ENCODE measurements around the gene SF3B2.

SF3B2 gene

DNA sequence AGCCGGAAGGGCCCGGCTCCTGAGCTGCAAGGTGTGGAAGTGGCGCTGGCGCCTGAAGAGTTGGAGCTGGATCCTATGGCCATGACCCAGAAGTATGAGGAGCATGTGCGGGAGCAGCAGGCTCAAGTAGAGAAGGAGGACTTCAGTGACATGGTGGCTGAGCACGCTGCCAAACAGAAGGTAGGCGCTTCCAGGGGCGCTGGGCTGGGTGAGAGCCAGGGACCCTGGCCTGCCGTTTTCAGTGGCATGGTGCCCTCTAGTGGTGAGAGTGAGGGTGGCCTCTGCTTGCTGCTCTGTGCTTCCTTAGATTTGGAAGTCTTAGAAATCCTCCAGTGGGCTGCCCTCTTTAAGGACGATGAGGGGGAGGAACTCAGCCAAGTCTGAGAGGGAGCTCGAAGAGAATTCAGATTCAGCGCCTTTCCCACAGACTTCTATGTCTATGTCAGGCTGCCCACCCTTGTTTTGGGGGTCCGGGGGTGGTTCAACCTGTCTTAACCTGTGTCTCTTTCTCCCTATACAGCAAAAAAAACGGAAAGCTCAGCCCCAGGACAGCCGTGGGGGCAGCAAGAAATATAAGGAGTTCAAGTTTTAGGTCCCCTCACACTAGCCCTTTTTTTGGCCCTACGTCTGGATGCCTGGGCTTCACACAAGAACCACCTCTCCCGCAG is 16.1 kb downstream of the SF3B2 start:
- no peak for DNase-seq (ENCODE audit: low read depth, low spot score)
- TF ChIP-seq CTCF (IDR thresholded peaks at IDR 0.05; ENCODE audit: insufficient read depth, low read length, missing control alignments) = peak; percentile 85
- H3K4me3 ChIP-seq (ENCODE audit: low read depth, low read length) = no peak overlapping the region
- ChIA-PET POLR2A (interaction anchor here (0.6 to 1.3 kb wide), 3 partner anchors 16 to 128 kb away, joined by 3 to 4 read pairs (median 3); partner anchors contain the start of genes CST6 and SF3B2), CTCF (interaction anchor here (0.6 to 8.2 kb wide), 50 partner anchors 12 to 302 kb away, joined by 3 to 345 read pairs (median 4); partner anchors contain the start of genes BANF1, CST6, FIBP and GAL3ST3)

DNA sequence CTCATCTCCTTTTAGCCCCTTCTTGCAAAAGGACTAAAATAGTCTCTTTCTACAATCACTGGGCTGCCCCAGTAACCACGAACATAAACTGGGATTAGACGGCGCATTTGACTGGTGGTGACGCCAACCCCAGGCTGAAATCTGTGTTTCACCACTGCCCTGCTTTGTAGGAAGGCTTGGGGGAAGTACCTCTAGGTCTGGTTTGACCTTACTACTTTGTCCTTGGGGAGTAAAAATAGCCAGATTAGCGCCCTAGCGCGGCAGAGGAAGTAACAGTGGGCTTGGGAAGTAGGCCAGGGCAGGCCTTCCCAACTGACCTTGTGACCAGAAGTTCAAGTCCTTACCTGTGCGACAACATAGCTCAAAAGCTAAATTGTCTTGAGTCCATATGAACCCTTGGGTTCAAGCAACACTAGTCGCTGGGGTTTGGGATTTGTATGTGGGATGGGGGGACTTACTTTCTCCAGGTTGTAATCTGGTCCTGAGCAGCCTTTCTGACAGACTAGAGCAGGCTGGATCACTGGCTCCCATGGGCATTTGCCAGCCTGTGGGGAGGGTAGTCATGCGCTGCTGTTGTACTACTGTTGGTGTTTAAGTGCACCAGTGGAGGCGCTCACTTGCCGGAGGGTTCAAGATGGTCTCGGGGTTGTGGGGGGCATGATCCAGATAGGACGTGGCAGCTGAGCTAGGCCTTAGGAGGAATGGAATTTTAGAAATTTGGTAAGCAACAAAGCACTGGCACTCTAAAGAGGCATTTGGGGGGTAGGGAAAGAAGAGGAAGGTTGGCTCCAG is 17.0 kb downstream of the SF3B2 start:
- ChIA-PET CTCF (interaction anchor here (0.6 to 8.2 kb wide), 39 partner anchors 12 to 303 kb away, joined by 3 to 345 read pairs (median 5); partner anchors contain the start of genes BANF1, CST6, FIBP and GAL3ST3), POLR2A (interaction anchor here (0.6 to 1.6 kb wide), 2 partner anchors 58 to 191 kb away, joined by 3 read pairs; partner anchors contain the start of gene CST6)
- TF ChIP-seq CTCF (IDR thresholded peaks at IDR 0.05; ENCODE audit: insufficient read depth, low read length, missing control alignments) = peak; percentile 23
- DNase-seq (ENCODE audit: low read depth, low spot score) = no peak
- H3K4me3 ChIP-seq (ENCODE audit: low read depth, low read length) = peak overlapping the region; percentile 81

DNA sequence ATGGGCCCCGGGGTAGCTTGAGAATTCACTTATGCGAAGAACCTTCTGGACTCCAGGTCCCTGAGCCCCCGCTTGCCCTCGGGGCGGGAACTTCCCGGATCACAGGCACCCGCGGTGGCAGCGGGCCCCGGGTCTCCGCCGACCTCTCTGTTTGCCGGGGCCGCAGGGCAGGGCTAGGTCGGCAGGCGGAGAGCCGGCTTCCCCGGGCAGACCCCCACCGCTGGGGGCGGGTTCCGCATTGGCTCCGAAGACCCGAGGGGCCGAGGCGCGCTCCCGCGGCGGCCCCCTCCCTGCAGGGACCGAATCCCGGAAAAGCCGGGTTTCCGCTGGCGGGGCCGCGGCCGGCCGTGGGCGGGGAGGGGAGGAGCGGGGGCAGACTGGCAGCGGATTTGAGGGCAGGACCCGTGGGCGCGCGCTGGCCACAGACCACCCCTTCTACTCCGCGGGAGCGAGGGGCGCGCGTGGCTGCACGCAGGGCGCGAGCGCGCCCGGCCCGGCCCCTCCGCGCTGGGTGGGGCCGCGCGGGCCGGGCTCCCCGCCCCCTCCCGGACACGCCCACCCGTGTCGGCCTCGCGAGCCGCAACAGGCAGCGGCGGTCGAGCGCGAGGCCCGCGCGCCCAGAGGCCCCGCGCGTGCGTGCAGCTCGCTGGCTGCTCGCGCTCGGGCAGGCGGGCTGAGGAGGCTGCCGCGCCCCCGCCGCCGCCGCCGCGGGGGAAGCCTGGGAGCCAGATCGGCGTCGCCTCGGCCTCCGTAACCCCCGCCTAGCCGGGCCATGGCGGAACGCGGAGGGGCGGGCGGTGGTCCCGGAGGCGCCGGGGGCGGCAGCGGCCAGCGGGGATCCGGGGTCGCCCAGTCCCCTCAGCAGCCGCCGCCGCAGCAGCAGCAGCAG is 17.8 kb downstream of the SF3B2 start, which contains the start of gene PACS1:
Gene PACS1, plus strand, starts transcription at position 558 of the 889 bp plus-strand sequence. Its CDS starts 215 bp downstream, at position 773.
- no peak for TF ChIP-seq CTCF (IDR thresholded peaks at IDR 0.05; ENCODE audit: insufficient read depth, low read length, missing control alignments)

GRCh38 chr11:66070604-66071380 is 18.6 kb downstream of the SF3B2 start:
- ChIA-PET CTCF (interaction anchor here (0.6 to 7.6 kb wide), 5 partner anchors 12 to 74 kb away, joined by 3 to 73 read pairs (median 6); no protein-coding TSS in a partner anchor), POLR2A (interaction anchor here (1.0 to 1.6 kb wide), 5 partner anchors 16 to 190 kb away, joined by 3 read pairs; no protein-coding TSS in a partner anchor)
- no peak for DNase-seq (ENCODE audit: low read depth, low spot score)
- no peak for TF ChIP-seq CTCF (IDR thresholded peaks at IDR 0.05; ENCODE audit: insufficient read depth, low read length, missing control alignments)
- H3K4me3 ChIP-seq (ENCODE audit: low read depth, low read length) = peak overlapping the region; percentile 81

More for the DNA sequence above, 17.8 kb downstream of the SF3B2 start, which contains the start of gene PACS1:
- peak within 1 kb of the TSS; percentile 81 for H3K4me3 ChIP-seq (ENCODE audit: low read depth, low read length)
- ChIA-PET POLR2A (interaction anchor here (1.0 to 1.6 kb wide), 2 partner anchors 15 to 191 kb away, joined by 3 read pairs; no protein-coding TSS in a partner anchor), CTCF (interaction anchor here (1.0 to 8.2 kb wide), 16 partner anchors 11 to 152 kb away, joined by 3 to 345 read pairs (median 8); partner anchors contain the start of genes GAL3ST3 and SF3B2)
- no peak for DNase-seq (ENCODE audit: low read depth, low spot score)

GRCh38 chr11:66071381-66071801 is 19.2 kb downstream of the SF3B2 start:
- no peak for DNase-seq (ENCODE audit: low read depth, low spot score)
- ChIA-PET POLR2A (interaction anchor here (1.0 to 1.3 kb wide), 3 partner anchors 20 to 55 kb away, joined by 3 read pairs; no protein-coding TSS in a partner anchor), CTCF (interaction anchor here (0.7 to 7.6 kb wide), 5 partner anchors 13 to 63 kb away, joined by 3 to 73 read pairs (median 6); no protein-coding TSS in a partner anchor)
- peak overlapping the region; percentile 81 for H3K4me3 ChIP-seq (ENCODE audit: low read depth, low read length)
- no peak for TF ChIP-seq CTCF (IDR thresholded peaks at IDR 0.05; ENCODE audit: insufficient read depth, low read length, missing control alignments)

All from AG04449 (cell line).